Measurements from ENCODE around the gene HLA-A.

HLA-A gene

DNA sequence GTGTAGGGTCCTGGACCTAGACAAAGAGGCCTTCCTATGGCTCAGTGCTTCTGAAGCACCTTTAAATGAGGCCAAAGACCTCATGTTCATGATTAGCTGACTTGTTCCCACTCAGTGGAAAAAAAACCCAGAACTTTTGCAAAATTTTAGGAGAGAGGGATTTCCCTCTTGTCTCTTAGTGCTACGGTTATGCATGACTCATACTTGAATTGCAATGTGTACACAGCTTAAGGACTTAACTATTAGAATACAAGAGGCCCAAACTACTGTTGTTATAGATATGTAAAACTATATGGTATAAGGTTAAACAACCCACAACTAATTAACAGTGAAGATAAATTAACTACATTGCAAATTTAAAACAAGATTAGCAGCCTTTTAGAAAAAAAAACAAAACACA is 32.3 kb upstream of the HLA-A start:
- DNase-seq (ENCODE audit: extremely low read depth, low read depth), result no peak
- no peak for TF ChIP-seq CTCF (IDR thresholded peaks at IDR 0.05; ENCODE audit: low read depth, low read length)

DNA sequence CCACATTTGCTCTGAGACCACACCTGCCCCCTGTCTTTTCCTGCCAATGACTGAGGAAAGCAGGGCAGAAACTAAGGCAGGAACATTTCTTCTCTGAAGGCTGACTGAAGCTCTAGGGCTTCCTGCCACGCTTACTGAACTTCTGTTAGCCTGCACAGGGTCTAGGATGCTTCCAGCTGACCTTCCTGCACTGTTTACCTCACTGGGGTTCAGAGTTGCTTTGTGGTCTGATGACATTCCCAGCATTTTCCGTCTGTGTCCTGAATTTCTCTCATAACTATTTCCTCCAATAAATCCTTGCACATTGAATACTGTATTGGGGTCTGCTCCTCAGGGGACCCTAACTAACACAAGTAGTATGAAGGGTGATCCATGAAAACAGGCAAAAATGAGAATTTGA is 29.5 kb upstream of the HLA-A start:
- TF ChIP-seq CTCF (IDR thresholded peaks at IDR 0.05; ENCODE audit: low read depth, low read length), result no peak
- no peak for DNase-seq (ENCODE audit: extremely low read depth, low read depth)

DNA sequence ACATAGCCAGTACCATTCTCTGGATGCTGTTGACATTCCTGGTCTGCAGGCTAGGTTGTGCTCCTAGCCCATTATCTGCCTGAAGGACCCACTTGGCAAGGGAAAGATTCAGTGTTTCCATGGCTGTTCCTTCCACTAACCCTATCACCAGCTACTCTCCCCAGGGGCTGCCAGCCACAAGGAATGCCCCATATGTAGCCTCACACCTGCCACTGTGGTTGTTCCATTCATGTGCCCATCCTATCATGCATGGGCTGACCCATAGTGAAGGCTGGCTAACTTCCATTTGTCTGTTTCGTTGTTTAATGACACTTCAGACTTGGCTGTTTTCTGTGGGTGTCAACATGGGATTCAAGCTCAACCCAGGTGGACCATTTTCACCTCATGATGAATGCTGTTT is 25.6 kb upstream of the HLA-A start:
- no peak for TF ChIP-seq CTCF (IDR thresholded peaks at IDR 0.05; ENCODE audit: low read depth, low read length)
- no peak for DNase-seq (ENCODE audit: extremely low read depth, low read depth)

- no peak for TF ChIP-seq CTCF (IDR thresholded peaks at IDR 0.05; ENCODE audit: low read depth, low read length)
- no peak for DNase-seq (ENCODE audit: extremely low read depth, low read depth)
Observed at GRCh38 chr6:29917857-29918256, 24.5 kb upstream of the HLA-A start.

GRCh38 chr6:29919506-29920445 is 22.6 kb upstream of the HLA-A start:
- no peak for DNase-seq (ENCODE audit: extremely low read depth, low read depth)
- TF ChIP-seq CTCF (IDR thresholded peaks at IDR 0.05; ENCODE audit: low read depth, low read length), result no peak

DNA sequence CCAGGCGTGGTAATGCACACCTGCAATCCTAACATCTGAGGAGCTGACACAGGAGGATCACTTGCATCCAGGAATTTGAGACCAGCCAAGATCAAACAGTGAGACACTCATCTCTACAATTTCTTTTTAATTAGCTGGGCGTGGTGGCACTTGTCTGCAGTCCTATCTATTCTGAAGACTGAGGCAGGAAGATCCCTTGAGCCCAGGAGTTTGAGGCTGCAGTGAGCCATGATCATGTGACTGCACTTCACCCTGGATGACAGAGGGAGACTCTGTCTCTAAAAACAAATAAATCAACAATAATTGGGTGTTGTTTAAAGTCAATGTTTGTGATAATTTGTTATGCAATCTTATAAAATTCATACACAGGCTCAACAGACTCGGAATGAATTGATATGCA is 18.0 kb upstream of the HLA-A start:
- no peak for DNase-seq (ENCODE audit: extremely low read depth, low read depth)
- no peak for TF ChIP-seq CTCF (IDR thresholded peaks at IDR 0.05; ENCODE audit: low read depth, low read length)

- no peak for TF ChIP-seq CTCF (IDR thresholded peaks at IDR 0.05; ENCODE audit: low read depth, low read length)
- DNase-seq (ENCODE audit: extremely low read depth, low read depth), result no peak
Observed at GRCh38 chr6:29924731-29925130, 17.6 kb upstream of the HLA-A start.

Measured in AG09319 (cell line).